NCI-H345 (cell line): ENCODE data around the gene NEDD4L.

Source experiments
- DNase-seq: peaks from one replicate; lab custom pipeline; 2025; lab: John Stamatoyannopoulos, UW

Gene NEDD4L

GRCh38 chr18:58052960-58053359 lies 8.9 kb downstream of the NEDD4L start:
- DNase-seq, result no peak

GRCh38 chr18:58054041-58054781 lies 10.2 kb downstream of the NEDD4L start:
- DNase-seq, result no peak

GRCh38 chr18:58055890-58056558 lies 12.0 kb downstream of the NEDD4L start:
- no peak for DNase-seq

- DNase-seq, result no peak
Measured at GRCh38 chr18:58056852-58057251, 12.8 kb downstream of the NEDD4L start.

- no peak for DNase-seq
Measured at GRCh38 chr18:58057291-58057965, 13.4 kb downstream of the NEDD4L start.

GRCh38 chr18:58058720-58059119 lies 14.7 kb downstream of the NEDD4L start:
- DNase-seq, result no peak

- DNase-seq, result no peak
Measured at GRCh38 chr18:58060254-58060653, 16.2 kb downstream of the NEDD4L start.

- no peak for DNase-seq
Measured at GRCh38 chr18:58061349-58061748, 17.3 kb downstream of the NEDD4L start.

GRCh38 chr18:58064406-58064998 lies 20.5 kb downstream of the NEDD4L start:
- DNase-seq, result no peak

GRCh38 chr18:58065956-58066355 lies 21.9 kb downstream of the NEDD4L start:
- DNase-seq, result no peak

- DNase-seq, result no peak
Measured at GRCh38 chr18:58067601-58068000, 23.6 kb downstream of the NEDD4L start.

- DNase-seq, result no peak
Measured at GRCh38 chr18:58069099-58069498, 25.1 kb downstream of the NEDD4L start.

GRCh38 chr18:58069721-58070292 lies 25.8 kb downstream of the NEDD4L start:
- no peak for DNase-seq

GRCh38 chr18:58076052-58076451 lies 32.0 kb downstream of the NEDD4L start:
- no peak for DNase-seq

- no peak for DNase-seq
Measured at GRCh38 chr18:58077329-58077728, 33.3 kb downstream of the NEDD4L start.

- no peak for DNase-seq
Measured at GRCh38 chr18:58078889-58079573, 35.0 kb downstream of the NEDD4L start.

- no peak for DNase-seq
Measured at GRCh38 chr18:58080451-58080850, 36.4 kb downstream of the NEDD4L start.

- DNase-seq, result no peak
Measured at GRCh38 chr18:58087928-58088690, 44.1 kb downstream of the NEDD4L start.

- DNase-seq, result no peak
Measured at GRCh38 chr18:58088691-58089065, 44.7 kb downstream of the NEDD4L start.

- DNase-seq, result no peak
Measured at GRCh38 chr18:58091099-58091611, 47.1 kb downstream of the NEDD4L start.

GRCh38 chr18:58093311-58093803 lies 49.3 kb downstream of the NEDD4L start:
- DNase-seq, result no peak
